ENCODE data around the gene CARD19.

Gene CARD19

DNA sequence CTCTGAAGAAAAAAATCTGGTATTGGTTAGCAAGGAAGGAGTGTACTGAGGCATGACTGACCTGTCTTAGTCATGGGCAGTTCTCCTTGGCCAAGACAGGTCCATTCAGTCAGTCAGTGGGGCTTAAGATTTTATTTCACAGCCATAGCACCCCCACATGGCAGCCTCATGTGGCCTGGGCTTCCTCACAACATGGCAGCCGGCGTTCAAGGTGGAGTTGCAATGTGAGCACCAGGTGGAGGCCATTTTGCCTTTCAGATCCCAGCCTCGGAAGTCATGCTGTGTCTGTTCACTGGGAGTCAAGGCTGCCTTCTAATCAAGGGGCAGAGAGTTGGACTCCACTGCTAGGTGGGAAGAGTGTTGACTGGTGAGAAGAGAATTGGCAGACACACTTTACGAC lies 10.3 kb upstream of the CARD19 start:
- no peak overlapping the region for H3K27ac ChIP-seq
- no peak overlapping the region for H3K4me3 ChIP-seq

DNA sequence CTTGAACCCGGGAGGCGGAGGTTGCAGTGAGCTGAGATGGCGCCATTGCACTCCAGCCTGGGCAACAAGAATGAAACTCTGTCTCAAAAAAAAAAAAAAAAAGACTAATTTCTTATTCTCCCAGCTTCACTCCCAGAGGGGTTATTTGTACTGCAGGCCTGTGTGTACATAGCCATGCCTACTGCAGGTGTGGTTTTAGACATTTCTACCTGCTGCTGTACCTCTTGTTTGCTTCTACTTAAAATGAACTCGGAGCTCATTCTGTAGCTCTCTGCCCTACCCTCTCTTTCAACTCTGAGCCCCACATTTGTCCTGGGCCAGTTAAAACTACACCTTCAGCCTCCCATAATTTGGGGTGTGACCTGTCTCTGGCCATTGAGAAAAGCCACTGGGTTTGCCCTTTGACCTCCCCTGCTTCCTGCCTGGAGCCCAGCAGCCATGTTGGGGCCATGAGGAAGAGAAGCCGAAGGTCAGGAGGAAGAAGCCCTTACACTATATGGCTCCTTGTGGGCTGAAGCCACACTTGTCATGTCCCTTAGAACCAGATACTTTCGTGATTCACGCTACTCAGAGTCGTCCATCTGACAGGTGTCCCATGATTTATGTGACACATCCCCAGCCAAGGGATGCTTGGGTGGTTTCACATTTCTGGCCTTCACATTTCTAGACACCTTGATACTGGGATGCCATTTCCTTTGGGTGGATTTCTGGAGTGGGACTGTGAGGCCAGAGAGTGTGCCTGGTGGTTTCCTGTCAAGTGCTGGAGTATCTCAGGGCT lies 9.4 kb upstream of the CARD19 start:
- no peak overlapping the region for H3K27ac ChIP-seq
- no peak overlapping the region for H3K4me3 ChIP-seq

DNA sequence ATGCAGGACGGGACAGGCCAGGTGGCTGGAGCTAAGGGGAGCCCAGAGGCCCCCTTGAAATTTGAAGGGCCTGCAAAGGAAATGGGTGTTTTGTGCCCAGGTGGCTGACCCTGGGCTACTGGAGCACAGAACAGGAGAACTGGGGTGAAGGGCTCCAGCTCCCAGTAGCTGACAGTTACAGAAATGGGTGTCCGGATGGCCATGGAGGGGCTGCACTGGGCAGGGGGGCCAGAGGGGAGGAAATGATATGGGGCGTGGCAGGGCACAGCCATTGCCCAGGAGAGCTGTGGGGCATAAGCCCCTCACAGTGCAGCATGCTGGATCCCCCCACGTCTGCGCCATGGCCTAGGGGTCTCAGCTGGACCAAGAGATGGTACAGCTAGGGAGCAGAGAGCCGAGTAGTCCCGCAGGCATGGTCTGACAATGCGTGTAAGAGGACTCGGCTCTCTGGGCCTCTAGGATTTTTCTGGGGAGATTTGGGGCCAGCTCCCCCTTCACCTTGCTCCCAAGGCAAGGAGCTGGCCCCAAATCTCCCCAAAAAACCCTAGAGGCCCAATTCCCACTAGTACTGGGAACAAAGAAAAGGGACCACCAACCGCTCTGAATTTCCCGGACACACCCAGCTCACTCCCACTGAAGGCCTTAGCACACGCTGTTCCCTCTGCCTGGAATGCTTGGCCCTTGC lies 7.9 kb upstream of the CARD19 start:
- Histone ChIP-seq H3K4me3 (no peak overlapping the region), H3K27ac (no peak overlapping the region)

DNA sequence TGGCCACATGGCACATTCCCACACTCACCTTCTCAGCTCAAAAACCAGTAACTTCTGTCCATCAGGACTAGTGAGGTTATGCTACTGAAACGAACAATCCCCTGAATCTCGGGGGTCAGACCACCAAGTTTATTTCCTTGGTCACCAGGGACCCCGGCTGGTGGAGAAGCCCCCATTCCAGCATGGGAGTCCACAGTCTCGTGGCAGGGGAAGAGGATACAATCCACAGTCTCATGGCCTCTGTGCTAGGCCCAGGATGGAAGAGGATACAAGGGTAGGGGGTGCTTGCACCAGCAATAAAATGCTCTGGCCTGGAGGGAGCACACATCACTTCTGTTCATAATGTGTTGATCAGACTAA lies 7.4 kb upstream of the CARD19 start:
- no peak overlapping the region for H3K27ac ChIP-seq
- no peak overlapping the region for H3K4me3 ChIP-seq

DNA sequence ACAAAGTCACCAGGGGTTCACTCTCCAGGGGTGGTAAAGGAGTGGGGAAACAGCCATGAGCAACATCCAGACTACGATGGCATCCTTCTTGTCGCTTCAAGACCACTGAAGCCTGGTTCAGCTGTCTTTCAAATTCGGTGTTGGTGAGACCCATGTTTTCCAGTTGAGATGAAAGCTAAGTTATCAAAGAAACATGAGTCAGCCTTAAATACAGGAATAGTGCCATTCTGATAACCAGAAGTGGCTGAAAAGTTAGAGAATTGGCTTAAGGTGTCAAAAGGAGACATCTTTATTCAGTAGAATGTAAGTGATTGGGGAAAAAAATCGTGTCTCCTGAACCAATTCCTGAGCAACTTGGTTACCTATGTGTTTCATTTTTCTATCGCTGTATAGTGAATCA lies 7.0 kb upstream of the CARD19 start:
- Histone ChIP-seq H3K27ac (no peak overlapping the region), H3K4me3 (no peak overlapping the region)

DNA sequence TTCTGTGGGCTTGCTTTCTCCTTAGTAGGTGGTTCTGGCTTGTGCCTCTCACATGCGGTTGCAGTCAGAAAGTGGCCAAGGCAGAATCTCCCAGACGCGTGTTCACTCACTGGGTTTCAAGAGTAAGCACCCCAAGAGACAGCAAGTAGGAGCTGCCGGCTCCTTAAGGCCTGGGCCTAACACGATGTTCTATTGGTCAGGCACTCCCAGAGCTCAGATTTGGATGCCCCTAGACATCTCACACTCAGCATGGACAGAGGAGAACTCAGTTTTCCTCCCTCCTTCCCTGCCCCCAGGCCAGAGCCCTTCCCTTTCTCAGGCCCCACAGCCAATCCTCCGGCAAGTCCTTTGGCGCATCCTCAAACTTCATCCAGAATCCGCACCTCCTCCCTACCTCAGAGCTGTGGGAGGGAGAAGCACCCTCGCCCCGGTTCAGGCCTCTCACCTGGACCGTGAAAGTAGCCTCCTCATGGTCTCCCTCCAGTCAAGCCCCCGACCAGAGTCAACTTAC lies 6.5 kb upstream of the CARD19 start:
- Histone ChIP-seq H3K4me3 (no peak overlapping the region), H3K27ac (no peak overlapping the region)

DNA sequence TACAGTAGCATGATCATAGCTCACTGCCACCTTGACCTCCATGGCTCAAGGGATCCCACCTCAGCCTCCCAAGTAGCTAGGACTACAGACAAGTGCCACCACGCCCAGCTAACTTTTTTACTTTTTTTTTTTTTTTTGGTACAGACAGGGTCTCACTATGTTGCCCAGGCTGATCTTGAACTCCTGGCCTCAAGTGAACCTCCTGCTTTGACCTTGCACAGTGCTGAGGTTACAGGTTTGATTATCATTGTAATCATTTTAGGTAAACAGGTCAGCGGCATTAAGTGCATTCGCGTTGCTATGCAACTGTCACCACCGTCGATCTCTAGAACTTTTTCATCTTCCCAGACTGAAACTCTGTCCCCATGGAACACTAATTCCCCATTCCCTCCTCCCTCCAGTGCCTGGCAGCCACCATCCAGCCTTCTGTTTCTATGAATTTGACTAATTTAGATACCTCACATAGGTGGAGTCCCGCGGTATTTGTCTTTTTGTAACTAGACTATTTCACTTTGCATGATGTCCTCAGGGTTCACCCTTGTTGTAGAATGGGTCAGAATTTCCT lies 5.8 kb upstream of the CARD19 start:
- Histone ChIP-seq H3K4me3 (no peak overlapping the region), H3K27ac (no peak overlapping the region)

DNA sequence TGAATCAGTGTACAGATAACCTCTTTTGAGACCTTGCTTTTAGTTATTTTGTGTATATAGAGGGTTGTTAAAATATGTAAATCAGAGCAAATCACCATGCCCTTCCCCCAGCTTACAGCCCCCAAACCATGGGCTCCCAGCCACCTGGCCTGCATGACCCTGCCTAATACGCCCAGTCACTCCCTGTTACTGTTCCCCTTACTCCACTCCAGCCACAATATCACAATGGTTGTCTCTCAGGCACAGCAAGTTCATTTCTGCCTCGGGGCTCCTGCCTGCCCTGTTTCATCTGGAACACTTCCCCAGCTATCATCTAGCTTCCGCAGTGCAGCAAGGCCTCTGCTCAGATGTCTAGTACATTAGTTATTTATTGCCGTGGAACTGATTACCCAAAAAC lies 5.0 kb upstream of the CARD19 start:
- peak overlapping the region in 2 of 21 experiments; percentile 35 to 38 for H3K27ac ChIP-seq
- H3K4me3 ChIP-seq = no peak overlapping the region

DNA sequence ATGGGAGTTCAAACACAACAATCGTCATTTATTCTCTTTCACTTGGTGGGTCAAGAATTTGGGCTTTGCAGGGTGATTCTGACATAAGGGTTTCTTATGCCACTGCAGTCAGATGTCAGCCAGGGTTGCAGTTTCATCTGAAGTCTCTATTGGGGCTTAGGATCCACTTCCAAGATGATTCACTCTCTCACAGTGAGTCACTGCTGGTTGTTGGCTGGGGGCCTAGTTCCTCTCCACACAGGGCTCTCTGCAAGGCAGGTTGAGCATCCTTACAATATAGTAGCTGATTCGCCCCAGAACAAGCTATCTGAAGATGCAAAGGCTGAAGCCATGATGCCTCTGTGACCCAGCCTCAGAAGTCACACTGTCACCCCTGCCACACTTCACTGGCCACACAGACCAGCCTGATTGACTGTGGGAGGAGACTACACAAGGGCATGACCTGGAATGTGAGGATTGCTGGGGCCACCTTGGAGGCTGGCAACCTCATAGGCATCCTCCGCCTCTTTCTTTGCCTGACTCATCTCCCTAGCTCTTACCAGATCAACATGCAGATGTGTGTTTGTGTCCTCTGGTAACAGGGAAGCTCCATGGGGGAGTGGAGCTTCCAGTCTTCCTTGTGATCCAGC lies 4.5 kb upstream of the CARD19 start:
- no peak overlapping the region for H3K27ac ChIP-seq
- H3K4me3 ChIP-seq = no peak overlapping the region

DNA sequence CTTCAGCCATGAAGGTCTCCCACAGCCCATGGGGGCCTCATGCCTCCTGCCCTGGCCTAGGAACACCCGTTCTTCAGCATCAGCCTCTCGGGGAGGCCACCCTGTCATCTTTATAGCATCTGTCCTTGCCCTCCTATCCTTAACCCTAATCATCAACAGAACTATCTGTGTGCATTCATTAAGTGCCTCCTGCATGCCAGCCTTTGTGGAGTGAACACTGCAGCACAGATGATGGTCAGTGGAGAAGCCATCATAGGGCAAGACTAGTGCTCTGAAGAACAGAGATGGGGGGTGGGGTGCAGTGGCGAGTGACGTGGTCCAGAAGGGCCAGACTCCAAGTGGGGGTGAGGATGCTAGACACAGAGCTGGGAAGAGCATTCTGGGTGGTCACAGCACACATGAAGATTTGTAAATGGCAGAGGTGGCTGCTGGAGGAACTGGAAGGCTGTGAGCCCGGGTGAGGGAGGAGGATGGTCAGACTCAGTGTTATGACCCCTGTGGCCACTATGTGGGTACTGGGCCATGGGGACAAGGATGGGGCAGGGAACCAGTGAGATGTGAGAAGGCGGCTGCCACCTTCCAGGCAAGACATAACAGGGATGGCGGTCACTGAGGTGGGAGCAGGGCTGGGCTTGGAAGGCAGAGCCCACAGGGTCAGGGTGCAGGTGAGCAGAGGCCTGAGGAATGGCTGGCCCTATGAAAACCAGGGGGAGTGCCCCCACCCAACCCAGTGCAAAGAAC lies 3.6 kb upstream of the CARD19 start:
- Histone ChIP-seq H3K27ac (peak overlapping the region in 11 of 21 experiments; percentile 2 to 98 (median 53)), H3K4me3 (no peak overlapping the region)

DNA sequence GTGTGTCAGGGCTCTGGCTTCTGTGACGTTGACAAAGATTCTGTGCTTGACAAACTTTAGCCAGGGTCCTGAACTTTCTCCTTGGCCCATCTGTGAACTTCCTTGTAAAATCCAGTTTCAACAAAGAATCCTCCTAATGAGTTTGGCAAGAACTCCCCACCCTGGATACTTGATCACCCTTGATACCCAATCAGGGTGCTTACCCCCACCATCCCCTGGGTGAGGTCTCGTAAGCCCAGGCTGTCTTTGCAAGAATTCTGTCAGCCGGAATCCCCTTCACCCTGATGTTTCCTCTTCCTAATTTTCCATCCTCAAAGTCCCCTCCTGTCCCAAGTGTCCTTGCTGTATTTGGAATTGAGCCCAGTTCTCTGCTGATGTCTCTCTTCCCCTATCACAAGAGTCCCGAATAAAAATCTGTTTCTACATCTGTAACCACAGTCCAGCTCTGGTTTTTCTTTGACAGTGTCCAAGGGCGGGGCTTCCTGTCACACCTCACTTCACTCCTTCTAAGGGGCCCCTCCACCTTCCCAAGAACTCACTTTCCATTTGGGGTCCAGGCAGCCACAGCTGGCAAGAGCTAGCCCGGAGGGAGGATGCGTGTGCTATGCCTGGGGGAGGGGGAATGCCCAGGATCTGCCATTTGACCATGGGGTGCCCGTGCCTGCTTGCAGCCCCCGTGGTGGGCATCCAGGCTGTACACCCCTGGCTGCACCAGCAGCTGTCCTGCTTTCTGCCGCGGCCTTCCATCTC lies 2.7 kb upstream of the CARD19 start:
- peak overlapping the region in 15 of 21 experiments; percentile 0 to 98 (median 63) for H3K27ac ChIP-seq
- H3K4me3 ChIP-seq = no peak overlapping the region

DNA sequence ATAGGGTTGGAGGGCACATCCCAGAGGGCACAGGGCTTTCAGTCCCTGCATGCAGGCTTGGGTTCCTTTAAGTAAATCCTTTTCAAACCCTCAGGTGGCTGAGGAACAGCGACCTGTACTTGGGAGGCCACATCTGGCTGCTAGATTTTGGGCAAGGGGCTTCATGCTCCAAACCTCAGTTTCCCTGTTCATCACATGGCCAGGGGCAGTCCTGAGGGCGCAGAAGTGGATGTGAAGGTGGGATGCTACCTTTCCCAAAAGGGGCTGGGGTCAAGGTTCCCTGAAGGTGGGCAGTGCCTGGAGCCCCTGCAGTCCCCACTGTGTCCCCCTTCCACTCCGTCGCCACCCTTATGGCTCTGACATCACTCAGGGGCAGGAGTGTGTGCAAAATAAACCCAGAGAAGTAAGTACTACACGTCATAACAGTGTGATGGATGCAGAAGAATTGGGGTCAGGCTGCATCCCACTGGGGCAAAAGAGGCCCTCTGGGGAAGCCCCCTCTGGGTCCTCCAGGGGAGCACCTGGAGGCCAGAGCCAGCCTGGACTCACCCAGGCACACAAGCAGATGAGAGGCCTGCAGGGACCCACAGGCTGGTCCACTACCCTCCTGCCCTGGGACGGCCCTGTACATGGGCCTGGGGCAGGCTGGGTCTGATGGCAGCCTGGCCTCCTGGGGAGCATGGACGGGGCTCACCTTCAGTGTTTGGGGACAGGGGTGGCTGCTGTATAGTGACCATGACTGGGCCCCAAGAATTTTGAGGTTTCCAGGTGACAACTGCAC lies 1.9 kb upstream of the CARD19 start:
- Histone ChIP-seq H3K4me3 (no peak overlapping the region), H3K27ac (peak overlapping the region in 19 of 21 experiments; percentile 20 to 98 (median 93))

DNA sequence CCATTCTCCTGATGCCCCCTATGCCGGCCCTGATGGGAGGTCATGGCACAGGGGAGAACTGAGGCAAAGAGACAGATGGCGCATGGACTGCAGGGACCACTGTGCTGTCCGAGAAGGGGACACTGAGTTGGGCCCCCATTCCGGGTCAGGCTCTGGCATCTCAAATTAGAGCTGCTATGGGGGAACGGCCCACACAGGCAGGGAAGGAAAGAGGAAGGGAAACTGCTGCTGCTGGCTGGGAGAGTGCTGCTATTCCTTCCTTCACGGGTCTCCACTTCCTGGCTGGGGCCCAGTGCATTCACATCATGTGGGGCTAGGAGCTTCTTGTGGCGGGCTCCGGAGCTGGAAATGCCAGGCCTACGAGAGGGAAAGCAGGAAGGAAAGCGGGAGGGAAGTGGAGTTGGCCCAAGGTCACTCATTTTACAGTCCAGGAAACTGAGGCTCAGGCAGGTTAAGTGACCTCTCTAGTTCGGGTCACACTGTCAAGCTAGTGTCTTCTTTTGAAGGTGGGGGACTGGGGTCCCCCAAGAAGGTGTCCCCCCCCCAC lies 1.3 kb upstream of the CARD19 start:
- Histone ChIP-seq H3K4me3 (peak overlapping the region; percentile 30 to 44 (median 38)), H3K27ac (peak overlapping the region; percentile 82 to 98 (median 93))

DNA sequence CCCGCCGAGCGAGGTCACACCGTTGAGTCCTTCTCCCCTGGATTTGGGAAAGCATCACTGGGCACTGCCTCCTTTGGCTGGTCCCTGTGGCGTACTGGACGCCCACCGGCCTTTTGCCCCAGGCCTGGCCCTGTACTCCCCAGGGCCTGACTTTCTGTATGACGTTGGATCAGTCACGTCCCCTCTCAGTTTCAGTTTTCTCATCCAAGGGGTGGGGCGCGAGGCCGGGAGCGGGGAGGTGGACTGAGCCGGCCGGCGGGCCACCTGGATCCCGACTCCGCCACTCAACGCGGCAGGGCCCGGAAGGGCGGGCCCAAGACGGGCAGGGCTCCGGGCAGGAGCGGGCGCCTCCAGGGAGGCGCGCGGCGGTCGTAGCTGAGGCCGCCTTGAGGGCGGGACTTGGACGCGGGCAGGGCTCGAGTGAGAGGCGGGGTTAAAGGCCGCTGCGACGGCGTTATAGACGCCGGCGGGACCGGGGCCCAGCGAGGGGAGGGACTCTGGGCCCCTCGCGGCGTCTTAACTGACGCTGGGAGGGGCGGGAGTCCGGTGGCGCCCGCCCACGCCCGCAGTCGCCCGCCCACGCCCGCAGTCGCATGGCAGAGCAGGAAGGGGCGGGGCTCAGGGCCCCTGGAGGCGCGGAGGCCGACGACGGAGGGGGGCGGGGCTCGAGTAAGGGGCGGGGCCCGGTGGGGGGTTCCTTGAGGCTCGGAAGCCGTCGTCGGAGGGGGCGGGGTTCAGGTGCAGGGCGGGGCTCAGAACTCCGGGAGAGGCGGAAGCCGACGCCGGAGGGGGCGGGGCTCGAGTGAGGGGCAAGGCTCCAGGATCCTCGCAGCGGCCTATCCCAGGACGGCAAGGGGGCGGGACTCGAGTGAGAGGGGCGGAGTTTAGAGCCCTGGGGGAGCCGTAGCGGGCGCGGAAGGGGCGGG lies 549 bp upstream of the CARD19 start:
- peak overlapping the region; percentile 87 to 98 (median 93) for H3K27ac ChIP-seq
- peak overlapping the region; percentile 60 to 99 (median 92) for H3K4me3 ChIP-seq

DNA sequence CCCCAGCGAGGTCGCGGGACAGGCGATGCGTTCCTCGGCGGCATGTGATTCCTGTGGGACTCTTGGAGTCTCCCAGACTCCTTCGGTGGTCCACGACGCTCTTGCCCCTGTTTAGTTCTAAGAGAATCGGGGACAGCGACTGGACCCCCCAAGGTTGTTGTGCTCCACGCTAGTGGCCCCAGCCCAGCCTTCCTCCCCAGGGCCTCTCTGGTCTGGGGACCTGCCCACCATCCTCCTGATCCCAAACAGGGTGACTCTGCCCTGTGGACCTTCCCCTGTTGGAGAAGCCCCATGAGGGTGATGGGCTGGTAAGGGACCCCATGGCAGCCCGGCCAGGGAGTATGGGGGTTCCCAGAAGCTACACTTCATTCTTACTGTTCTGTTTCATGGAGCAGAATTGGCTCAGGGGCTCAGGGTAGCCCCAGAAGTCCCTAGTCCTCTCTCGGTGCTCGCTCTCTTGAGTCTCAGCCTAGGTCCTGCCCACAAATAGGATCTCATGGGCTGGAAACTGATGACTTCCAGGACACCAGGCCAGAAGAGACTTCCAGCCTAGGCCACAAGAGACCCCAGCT lies 880 bp downstream of the CARD19 start:
- Histone ChIP-seq H3K27ac (peak overlapping the region in 20 of 21 experiments; percentile 84 to 97 (median 92)), H3K4me3 (peak overlapping the region; percentile 60 to 99 (median 92))

DNA sequence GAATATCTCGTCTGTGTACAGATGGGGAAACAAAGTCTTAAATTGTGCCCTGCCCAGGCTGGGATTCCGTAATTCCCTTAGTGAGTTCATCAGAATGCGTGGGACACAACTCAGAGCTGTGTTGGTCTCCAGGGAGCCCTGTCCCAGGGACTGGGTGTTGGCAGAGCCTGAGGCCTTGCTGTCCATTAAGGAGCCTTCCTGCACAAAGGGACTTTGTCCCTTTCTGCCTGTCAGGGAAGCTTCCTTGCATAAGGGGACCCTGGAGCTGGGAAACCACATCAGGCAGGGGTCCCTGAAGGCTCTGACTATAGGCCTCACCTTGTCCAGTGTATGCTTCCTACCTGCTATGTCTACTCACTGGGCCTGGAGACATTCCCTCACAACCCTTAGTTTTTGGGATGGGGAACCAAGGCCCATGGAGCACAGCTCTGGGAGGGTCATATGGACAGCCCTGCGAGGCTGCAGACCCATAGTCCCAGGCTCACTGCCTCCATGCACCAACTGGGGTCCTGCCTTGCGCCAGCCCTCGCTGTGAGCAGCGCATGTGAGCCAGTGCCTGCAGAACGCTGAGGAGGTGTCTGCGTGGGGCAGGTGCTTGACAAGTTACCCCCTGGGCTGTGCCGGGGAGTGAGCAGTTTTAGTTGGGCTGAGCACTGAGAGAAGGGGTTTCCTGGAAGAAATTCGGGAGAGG lies 1.6 kb downstream of the CARD19 start:
- Histone ChIP-seq H3K27ac (peak overlapping the region in 20 of 21 experiments; percentile 76 to 97 (median 91)), H3K4me3 (peak overlapping the region; percentile 60 to 99 (median 92))
